ENCODE results near the gene CHEK2. TPM values are rescaled to one million over a fixed set of nuclear protein-coding genes. Genes with fewer than 3 reads are reported as not detected.
"Not testable (repeated sequence)": the region's sequence is repeated elsewhere in the genome, so short reads cannot be mapped to it uniquely, and the experiment has no call there.

Gene CHEK2
- total RNA-seq, 1 donor from 2014 or later, result 10.8 TPM

DNA sequence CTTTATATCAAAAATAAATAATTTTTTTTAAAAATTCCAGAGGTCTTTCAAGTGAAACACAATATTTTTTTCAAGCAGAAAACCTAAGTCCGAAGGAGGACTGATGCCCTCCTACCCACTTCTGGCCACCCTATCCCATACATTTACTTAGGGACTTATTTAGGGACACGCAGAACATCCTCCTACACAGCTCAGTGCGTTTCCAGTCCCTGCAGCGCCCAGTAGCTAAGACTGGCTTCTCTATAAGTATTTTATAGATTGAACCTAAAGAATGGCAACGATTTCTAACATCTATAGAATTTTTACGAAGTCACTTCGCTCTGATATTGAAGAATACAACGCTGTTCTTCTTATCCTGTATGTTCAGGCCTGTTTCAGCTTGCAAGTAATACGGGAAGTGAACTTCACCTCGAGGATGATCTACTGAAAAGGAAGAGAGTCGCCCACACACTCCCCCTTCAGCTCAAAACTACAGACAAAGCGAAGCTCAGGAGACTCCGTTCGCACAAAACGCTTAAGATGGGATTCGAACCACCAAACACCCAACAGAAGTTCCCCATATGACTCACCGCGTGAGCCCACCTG, 328 bp downstream of the CHEK2 start:
- no peak for DNase-seq

DNA sequence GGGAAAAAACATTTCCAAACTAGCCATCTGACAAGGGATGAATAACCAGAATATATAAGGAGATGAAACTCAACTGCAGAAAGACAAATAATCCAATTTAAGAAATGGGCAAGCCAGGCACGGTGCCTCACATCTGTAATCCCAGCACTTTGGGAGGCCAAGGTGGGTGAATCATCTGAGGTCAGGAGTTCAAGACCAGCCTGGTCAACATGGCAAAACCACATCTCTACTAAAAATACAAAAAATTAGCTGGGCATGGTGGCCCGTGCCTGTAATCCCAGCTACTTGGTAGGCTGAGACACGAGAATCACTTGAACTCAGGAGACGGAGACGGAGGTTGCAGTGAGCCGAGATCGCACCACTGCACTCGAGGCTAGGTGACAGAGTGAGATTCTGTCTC, 2.7 kb downstream of the CHEK2 start:
- not testable (repeated sequence) for DNase-seq

DNA sequence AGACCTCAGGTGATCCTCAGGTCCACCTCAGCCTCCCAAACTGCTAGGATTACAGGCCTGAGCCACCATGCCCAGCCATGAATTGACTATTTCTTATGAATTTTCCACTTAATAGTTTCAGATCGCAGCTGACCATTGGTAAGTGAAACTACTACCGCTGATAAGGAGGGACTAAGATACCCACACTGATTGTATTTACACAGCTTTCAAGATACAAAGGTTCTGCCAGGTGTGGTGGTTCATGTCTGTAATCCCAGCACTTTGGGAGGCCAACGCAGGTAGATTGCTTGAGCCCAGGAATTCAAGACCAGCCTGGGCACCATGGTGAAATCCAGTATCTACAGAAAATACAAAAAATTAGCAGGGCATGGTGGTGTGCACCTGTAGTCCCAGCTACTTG, 3.9 kb downstream of the CHEK2 start:
- DNase-seq, result no peak

DNA sequence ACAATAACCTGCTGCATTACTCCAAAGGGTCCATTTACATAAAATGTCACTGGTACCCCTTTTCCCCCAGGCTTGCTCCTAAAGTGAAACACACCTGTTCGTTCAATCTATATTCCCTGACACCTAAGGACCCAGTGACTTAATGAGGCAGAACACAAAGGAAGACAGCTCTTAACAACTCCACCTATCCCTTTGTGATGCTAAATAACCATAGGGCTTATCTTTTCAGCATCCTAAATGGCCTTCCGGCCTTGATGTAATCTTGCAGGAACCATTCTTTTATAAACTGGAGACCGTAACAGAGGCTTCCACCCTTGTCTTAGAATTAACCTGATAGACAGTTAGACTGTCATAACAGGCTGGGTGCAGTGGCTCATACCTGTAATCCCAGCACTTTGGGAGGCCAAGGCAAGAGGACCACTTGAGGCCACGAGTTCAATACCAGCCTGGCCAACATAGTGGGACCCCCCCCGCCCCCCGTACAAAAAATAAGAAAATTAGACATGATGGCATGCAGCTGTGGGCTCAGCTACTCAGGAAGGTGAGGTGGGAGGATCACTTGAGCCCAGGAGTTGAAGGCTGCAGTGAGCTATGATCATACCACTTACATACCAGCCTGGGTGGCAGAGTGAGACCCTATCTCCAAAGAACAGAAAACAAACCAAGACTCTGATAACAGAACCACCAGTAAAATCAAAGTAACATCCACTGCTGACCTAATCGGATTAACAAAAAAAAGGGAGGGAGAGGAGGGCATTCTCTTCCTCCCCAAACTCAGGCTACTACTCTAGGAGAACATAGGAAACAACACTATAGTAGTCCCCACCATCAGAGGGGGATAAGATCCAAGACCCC, 5.1 kb downstream of the CHEK2 start:
- no peak for DNase-seq

DNA sequence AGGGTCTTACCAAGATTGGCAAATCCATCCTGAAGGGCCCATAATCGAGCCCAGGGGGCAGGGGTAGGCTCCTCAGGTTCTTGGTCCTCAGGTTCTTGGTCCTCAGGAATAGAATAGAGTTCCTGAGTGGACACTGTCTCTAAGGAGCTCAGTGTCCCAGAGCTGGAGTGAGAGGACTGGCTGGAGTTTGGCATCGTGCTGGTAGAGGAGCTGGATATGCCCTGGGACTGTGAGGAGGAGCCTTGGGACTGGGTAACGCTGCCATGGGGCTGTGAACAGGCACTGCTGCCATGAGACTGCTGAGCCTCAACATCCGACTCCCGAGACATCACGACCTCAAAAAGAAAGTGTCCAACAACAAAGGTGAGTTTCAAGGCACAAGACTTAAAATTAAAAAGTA, 7.2 kb downstream of the CHEK2 start:
- DNase-seq, result no peak

DNA sequence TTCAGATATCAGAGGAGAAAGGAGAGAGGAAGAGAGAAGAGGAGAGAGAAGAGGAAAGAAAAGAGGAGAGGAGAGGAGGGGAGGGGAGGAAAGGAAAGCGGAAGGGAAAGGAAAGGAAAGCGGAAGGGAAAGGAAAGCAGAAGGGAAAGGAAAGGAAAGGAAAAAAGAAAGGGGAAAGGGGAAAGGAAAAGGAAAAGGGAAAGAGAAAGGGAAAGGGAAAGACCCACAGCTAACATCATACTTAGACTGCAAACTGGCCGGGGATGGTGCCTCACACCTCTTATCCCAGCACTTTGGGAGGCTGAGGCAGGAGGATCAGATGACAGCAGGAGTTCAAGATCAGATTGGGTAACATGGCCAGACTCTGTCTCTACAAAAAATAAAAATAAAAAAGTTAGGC, 11.4 kb downstream of the CHEK2 start:
- no peak for DNase-seq

DNA sequence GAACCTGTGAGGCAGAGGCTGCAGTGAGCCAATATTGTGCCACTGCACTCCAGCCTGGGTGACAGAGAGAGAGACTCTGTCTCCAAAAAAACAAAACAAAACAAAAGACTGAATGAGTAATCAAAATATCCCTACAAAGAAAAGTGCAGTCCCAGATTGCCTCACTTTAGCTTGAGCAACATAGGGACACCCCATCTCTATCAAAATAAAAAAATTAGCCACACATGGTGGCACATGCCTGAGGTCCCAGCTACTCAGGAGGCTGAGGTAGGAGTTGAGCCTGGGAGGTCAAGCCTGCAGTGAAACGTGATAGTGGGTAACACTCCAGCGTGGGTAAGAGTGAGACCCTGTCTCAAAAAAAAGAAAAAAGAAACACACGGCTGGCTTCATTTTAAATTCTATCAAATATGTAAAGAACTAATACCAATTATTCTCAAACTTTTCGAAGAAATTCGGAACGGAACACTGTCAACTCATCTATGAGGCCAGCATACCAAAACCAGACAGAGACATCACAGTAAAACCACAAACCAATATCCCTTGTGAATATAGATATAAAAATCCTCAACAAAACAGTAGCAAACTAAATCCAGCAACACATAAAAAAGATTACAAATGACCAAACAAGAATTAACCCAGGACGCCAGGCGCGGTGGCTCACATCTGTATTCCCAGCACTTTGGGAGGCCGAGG, 12.9 kb downstream of the CHEK2 start:
- no peak for DNase-seq

DNA sequence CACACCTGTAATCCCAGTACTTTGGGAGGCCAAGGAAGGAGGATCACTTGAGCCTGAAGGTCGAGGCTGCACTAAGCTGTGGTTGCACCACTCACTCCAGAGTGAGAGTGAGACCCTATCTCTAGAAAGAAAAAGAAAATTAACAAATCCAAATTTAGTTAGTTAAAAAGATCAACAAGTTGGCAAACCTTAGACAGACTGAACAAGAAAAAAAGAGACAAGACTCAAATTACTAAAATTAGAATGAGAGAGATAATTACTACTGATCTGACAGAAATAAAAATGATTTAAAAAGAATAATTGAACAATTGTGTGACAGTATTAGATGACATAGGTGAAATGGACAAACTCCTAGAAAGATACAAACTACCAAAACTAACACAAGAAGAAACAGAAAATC, 13.6 kb downstream of the CHEK2 start:
- DNase-seq, result no peak

DNA sequence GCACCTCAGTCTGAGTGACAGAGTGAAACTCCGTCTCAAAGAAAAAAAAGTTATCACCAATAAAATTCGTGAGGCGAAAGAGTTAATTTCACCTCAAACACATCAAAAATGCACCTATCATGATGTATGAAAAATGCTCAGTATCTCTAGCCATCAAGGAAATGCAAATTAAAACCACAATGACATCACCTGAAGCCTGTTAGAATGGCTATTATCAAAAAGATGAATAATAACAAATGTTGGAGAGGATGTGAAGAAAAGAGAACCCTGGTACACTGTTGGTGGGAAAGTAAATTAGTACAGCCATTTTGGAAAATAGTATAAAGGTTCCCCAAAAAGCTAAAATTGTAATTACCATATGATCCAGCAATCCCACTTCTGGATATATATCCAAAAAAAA, 23.6 kb downstream of the CHEK2 start:
- DNase-seq, result no peak

DNA sequence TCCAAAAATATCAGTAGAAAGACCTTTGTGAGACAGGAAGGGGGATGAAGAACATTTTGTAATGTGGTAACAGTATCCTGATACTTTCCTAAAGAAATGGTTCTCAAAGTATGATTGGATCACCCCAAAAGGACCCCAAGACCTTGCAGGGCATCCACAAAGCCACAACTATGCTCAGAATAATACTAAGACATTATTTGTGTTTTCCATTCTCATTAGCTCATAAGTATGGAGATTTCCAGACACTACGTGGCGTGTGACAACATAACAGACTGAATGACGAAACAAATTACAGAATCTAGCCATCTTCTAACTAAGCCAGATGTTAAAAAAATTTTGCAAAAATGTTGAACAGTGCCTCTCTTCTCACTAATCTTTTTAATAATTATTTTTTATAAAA, 24.9 kb downstream of the CHEK2 start:
- no peak for DNase-seq

DNA sequence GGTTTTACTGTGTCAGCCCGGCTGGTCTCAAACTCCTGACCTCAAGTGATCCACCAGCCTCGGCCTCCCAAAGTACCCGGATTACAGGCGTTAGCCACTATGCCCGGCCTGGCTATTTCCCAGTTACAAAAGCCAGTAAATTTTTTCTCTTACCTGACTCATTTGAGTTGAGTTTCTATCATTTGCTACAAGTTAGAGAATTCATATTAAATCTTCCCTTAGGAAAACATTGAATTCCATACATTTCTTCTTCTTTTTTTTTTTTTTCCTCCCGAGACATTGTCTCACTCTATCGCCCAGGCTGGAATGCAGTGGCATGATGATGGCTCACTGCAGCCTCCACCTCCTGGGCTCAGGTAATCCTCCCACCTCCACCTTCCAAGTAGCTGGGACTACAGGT, 26.0 kb downstream of the CHEK2 start:
- DNase-seq, result no peak

DNA sequence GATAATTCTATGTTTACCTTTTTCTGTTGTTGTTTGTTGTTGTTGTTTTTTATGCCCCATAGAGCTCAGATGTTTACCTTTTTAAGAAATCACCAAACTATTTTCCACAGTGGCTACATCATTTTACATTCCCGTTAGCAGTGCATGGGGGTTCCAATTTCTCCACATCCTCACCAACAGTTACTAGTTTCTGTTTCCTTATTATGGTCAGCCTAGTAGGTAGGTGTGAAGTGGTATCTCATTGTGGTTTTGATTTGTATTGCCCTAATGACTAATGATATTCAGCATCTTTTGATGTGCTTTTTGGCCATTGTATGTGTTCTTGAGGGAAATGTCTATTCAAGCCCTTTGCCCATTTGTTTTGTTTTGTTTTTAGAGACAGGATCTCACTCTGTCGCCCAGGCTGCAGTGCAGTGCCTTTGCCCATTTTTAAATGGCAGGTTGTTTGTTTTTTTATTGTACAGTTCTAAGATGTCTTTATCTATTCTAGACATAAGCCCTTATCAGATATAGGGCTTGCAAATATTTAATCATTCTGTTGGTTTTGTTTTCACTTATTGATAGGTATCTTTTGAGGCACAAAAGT, 27.5 kb downstream of the CHEK2 start:
- no peak for DNase-seq

DNA sequence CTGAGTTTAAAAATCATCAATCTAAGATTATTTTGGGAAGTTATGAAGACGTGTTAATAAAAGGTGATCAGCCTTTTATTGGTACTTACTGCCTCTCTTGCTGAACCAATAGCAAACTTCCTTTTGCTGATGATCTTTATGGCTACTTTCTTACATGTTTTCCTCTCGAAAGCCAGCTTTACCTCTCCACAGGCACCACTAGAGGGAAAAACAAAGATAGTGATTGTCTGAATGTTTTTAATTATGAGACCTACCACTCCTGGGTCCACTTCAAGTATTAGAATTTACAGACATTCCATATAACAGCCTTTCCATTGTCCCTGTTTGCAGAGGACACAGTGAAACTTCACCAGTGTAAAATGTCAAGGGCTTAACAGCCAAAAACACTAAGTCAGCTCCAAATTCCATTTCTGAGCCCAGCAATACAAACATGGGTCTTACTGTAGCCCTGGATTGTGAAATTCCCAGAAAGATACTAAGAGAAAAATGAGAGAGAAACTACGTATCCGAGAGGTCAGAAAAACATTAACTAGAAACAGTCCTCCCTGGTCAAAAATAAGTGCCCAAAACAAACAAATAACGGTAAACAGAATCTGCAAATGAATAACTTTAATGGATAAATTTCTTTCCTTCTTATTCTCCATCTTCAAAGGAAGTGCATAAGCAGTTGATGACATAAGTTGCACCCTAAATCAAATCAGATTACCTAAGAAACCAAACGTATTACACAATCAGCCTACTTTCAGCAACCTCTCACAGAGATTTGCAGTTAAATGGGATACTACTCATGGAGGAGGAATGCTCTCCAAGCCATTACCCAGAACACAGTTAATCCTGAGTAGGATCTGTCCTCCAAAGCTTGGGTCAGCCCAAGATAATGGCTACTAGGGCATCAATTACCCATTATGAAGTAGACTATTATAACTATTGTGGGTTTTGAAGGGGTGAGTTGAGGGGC, 29.5 kb downstream of the CHEK2 start:
- peak; percentile 55 for DNase-seq

DNA sequence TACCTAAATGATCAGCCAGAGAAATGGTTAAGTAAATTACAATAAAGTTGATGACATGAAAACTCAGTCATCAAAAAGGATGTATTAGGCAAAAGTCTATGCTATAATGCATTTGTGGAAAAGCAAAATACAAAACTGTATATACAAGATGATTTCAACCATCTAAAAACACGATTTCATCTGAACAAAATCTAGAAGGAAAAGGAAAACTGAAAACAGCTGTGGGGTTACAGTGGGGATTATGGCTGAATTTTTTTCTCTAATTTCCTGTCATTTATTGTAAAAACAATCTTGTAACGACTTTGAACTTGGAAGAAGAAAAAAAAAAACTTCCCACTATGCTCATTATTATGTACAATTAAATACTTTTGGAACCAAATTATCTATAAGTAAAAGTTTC, 30.3 kb downstream of the CHEK2 start:
- DNase-seq, result peak; percentile 38

DNA sequence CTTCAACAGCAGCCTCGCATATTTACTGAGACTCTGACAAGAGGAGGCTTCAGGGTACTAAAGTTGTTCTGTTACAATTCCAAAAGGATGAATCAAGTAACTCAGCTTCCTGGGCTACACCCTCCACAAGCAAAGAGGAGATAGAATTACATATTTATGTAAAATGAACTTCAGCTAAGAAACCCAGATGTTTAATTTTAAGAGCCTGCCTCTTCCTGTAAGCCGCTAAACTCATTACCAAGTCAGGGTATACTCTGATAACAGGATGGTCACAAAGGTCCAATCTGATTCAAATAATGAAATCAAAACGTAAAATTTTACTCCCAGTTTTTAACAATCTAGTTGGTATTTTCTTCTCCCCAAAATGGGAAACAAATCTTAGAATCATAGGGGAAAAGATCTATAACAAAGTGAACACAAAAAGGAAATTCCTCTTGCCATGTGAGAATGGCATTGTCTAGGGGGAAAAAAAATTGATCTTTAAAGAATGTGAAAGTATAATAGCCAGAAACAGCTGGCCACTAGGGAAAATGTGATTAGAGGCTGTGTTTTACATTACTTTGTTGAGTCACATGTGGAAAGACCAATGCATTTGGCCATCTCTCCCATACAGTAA, 30.9 kb downstream of the CHEK2 start:
- peak; percentile 60 for DNase-seq

DNA sequence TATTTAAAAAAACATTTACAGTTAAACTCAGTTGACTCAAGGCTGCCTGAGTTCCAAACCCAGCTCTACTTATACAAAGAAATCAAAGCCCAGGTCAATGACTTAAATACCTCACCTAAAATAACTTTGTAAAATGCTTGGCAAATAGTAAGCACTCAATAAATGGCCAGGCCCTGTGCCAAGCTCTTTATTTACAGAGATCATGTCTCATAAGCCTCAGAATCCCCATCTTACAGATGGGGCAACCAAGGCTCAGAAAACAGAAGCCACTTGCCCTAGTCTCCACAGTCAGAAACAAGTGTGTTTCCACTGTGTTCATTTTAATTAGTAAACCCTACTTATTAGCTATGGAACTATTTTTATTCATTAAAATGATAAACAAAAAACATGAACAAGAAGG, 31.5 kb downstream of the CHEK2 start:
- no peak for DNase-seq

DNA sequence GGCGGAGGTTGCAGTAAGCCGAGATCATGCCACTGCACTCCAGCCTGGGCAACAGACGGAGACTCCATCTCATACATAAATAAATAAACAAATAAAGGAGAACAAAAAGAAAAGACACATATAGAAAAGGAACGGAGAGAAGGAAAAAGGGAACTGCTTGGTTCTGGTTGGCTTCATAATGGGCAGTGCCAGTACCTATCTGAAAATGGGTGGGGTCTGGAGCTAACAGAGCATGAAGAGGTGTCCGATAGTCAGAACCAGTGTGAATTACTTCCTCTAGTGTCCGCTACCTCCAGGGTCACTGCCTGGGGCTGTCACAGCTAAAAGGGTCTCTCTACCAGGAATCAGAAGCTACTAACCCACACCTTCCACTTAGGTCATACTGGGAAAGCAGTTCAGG, 34.8 kb downstream of the CHEK2 start:
- no peak for DNase-seq

DNA sequence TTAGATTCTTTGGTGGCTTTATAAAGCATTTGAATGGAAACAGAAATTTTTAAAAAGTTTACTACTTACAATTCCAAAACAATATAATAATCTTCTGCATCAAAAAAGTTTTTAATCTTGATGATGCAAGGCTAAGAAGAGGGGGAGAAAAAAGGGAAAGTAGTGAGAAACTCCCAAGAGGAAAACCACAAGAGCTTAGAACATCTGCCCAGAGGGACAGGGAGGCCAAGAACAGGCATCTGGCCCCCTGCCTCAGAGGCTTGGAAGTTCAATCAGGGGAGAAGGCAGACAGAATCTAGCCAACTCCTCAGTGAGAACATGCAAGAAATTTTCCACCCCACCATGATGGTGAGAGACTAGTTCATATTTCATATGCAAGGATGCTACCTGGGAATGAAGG, 38.2 kb downstream of the CHEK2 start:
- no peak for DNase-seq

DNA sequence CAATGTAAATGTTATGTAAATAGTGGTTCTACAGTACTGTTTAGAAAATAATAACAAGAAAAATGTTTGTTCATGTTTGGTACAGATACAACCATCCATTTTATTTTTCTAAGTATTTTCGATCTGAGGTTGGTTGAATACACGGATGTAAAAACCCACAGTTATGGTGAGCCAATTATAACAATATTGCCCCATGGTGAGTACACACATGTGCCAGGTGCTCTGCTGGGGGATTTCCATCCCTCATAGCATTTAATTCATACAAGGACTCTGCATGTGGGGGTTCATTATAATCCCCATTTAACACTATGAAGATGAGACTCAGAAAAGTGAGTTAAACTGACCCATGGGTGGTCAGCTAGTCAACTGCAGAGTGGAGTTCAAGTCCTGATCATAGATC, 38.7 kb downstream of the CHEK2 start:
- DNase-seq, result no peak

DNA sequence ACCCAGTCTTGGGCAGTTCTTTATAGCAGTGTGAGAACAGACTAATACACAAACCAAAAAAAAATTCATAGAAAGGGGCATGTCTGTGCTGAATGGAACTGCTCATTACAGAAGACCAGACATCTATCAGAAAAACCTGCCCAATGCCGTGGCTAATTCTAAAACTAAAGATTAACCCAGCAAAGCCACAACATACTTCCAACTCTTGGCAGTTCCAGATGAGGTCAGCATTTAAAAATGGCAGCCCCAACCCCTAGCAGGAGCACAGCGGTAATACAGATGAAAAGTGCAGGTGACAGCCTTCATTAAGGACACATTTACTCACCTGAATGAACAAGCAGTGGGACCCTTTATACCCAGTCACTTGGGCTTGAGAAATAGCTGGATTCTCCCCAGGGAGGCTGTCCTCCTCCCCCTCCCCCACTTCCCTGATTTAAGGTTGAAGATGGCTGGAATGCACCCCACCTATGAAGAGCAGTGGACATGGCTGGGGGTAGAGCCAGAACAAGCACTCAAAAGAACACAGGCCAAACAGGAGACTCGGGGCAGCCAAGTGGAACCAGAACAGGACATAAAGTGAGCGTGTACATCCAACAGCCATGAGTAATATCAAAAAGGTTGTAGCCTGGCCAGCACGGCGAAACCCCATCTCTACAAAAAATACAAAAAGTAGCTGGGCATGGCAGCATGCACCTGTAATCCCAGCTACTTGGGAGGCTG, 48.4 kb downstream of the CHEK2 start:
- not testable (repeated sequence) for DNase-seq

DNA sequence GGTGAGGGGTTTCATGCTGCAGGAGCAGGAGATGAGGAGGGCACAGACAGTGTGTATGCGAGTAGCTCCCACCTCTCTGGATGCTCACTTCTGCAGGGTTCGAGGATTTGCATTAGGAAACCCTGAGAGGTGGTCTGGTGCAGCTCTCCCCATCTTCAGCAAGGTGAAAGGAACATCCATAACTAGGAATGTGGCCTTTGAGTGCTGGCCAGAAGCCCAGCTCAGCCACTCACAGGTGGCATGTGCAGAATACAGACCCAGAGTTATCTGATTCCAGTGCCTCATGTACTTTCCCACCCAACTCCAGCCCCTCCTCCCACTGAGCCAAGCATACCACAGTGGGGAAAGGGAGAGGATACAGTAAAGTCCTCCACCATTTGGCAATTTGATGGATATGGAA, 51.8 kb downstream of the CHEK2 start:
- DNase-seq, result not testable (repeated sequence)

Data from skin of body (tissue), 2 donors.